ENCODE data around the gene SEC24B. TPM values are rescaled to one million over a fixed set of nuclear protein-coding genes. Genes with fewer than 3 reads are reported as not detected.
"Not testable (repeated sequence)": the region's sequence is repeated elsewhere in the genome, so short reads cannot be mapped to it uniquely, and the experiment has no call there.

The SEC24B gene
- polyA plus RNA-seq, 1 donor from 2014 or later: 20.4 TPM

- H3K4me2 ChIP-seq (ENCODE audit: low read length): no peak overlapping the region
- H2AFZ ChIP-seq (ENCODE audit: low read depth, low read length): no peak overlapping the region
- H3K9ac ChIP-seq (ENCODE audit: low read length): no peak overlapping the region
- no peaks in the 10 kb centered on the region for H3F3A ChIP-seq (ENCODE audit: insufficient read depth, low read length, poor library complexity, severe bottlenecking)
- H3K9me3 ChIP-seq (ENCODE audit: low read length): no peaks in the 10 kb centered on the region
- TF ChIP-seq SMC3 (conservative IDR thresholded peaks at IDR 0.05; ENCODE audit: poor library complexity): no peak
- TF ChIP-seq, protein P1, sequence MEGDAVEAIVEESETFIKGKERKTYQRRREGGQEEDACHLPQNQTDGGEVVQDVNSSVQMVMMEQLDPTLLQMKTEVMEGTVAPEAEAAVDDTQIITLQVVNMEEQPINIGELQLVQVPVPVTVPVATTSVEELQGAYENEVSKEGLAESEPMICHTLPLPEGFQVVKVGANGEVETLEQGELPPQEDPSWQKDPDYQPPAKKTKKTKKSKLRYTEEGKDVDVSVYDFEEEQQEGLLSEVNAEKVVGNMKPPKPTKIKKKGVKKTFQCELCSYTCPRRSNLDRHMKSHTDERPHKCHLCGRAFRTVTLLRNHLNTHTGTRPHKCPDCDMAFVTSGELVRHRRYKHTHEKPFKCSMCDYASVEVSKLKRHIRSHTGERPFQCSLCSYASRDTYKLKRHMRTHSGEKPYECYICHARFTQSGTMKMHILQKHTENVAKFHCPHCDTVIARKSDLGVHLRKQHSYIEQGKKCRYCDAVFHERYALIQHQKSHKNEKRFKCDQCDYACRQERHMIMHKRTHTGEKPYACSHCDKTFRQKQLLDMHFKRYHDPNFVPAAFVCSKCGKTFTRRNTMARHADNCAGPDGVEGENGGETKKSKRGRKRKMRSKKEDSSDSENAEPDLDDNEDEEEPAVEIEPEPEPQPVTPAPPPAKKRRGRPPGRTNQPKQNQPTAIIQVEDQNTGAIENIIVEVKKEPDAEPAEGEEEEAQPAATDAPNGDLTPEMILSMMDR (IDR thresholded peaks at IDR 0.05; ENCODE audit: poor library complexity, severe bottlenecking): no peak
- no peak for TF ChIP-seq EZH2 (IDR thresholded peaks at IDR 0.05; ENCODE audit: borderline replicate concordance, insufficient read depth, low read length, poor library complexity, severe bottlenecking)
- TF ChIP-seq EP300 (conservative IDR thresholded peaks at IDR 0.05; ENCODE audit: poor library complexity, severe bottlenecking): no peak
- no peak for TF ChIP-seq RAD21 (conservative IDR thresholded peaks at IDR 0.05)
- TF ChIP-seq POLR2AphosphoS5 (IDR thresholded peaks at IDR 0.05): no peak
- TF ChIP-seq, protein P2, sequence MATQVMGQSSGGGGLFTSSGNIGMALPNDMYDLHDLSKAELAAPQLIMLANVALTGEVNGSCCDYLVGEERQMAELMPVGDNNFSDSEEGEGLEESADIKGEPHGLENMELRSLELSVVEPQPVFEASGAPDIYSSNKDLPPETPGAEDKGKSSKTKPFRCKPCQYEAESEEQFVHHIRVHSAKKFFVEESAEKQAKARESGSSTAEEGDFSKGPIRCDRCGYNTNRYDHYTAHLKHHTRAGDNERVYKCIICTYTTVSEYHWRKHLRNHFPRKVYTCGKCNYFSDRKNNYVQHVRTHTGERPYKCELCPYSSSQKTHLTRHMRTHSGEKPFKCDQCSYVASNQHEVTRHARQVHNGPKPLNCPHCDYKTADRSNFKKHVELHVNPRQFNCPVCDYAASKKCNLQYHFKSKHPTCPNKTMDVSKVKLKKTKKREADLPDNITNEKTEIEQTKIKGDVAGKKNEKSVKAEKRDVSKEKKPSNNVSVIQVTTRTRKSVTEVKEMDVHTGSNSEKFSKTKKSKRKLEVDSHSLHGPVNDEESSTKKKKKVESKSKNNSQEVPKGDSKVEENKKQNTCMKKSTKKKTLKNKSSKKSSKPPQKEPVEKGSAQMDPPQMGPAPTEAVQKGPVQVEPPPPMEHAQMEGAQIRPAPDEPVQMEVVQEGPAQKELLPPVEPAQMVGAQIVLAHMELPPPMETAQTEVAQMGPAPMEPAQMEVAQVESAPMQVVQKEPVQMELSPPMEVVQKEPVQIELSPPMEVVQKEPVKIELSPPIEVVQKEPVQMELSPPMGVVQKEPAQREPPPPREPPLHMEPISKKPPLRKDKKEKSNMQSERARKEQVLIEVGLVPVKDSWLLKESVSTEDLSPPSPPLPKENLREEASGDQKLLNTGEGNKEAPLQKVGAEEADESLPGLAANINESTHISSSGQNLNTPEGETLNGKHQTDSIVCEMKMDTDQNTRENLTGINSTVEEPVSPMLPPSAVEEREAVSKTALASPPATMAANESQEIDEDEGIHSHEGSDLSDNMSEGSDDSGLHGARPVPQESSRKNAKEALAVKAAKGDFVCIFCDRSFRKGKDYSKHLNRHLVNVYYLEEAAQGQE (IDR thresholded peaks at IDR 0.05; ENCODE audit: borderline replicate concordance): no peak
- no peak for TF ChIP-seq MXI1 (conservative IDR thresholded peaks at IDR 0.05; ENCODE audit: poor library complexity, severe bottlenecking)
- TF ChIP-seq TAF1 (IDR thresholded peaks at IDR 0.05; ENCODE audit: low read depth): no peak
- H3K79me2 ChIP-seq (replicated peaks; ENCODE audit: insufficient read depth, low read length): no peaks in the 10 kb centered on the region
- H3K4me3 ChIP-seq (ENCODE audit: low read length): no peak overlapping the region
- H3K27ac ChIP-seq (ENCODE audit: low read length): no peak overlapping the region
- no peaks in the 10 kb centered on the region for H3K36me3 ChIP-seq (ENCODE audit: insufficient read depth, low read length)
- H3K27me3 ChIP-seq (ENCODE audit: insufficient read depth, low read depth, low read length): no peaks in the 10 kb centered on the region
- H3K9me2 ChIP-seq (ENCODE audit: insufficient read depth, low read length): no peaks in the 10 kb centered on the region
- no peaks in the 10 kb centered on the region for H4K20me1 ChIP-seq (ENCODE audit: insufficient read depth)
These were observed 121.4 kb downstream of the SEC24B start for GRCh38 chr4:109554971-109555370.

DNA sequence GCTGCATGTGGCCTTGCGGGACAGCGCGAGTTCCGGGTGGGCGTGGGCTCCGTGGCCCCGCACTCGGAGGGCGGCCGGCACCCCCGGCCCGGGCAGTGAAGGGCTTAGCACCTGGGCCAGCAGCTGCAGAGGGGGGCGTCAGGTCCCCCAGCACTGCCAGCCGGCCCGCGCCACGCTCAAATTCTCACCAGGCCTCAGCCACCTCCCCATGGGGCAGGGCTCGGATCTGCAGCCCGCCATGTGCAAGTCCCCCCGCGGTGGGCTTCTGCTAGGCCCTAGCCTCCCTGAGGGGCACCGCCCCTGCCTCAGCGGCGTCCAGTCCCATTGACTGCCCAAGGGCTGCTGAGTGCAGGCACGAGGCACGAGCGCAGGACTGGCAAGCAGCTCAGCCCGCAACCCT is 123.8 kb downstream of the SEC24B start:
- H3K79me2 ChIP-seq (replicated peaks; ENCODE audit: insufficient read depth, low read length): no peaks in the 10 kb centered on the region
- no peaks in the 10 kb centered on the region for H3K36me3 ChIP-seq (ENCODE audit: insufficient read depth, low read length)
- no peak overlapping the region for H3K4me2 ChIP-seq (ENCODE audit: low read length)
- H2AFZ ChIP-seq (ENCODE audit: low read depth, low read length): no peak overlapping the region
- no peak overlapping the region for H3K27ac ChIP-seq (ENCODE audit: low read length)
- H3K27me3 ChIP-seq (ENCODE audit: insufficient read depth, low read depth, low read length): peaks cover 8% of the 10 kb centered on the region
- no peak for TF ChIP-seq POLR2AphosphoS5 (IDR thresholded peaks at IDR 0.05)
- TF ChIP-seq TAF1 (IDR thresholded peaks at IDR 0.05; ENCODE audit: low read depth): no peak
- TF ChIP-seq MXI1 (conservative IDR thresholded peaks at IDR 0.05; ENCODE audit: poor library complexity, severe bottlenecking): no peak
- no peak for TF ChIP-seq EZH2 (IDR thresholded peaks at IDR 0.05; ENCODE audit: borderline replicate concordance, insufficient read depth, low read length, poor library complexity, severe bottlenecking)
- no peaks in the 10 kb centered on the region for H3K9me2 ChIP-seq (ENCODE audit: insufficient read depth, low read length)
- no peak overlapping the region for H3K4me3 ChIP-seq (ENCODE audit: low read length)
- no peaks in the 10 kb centered on the region for H3K9me3 ChIP-seq (ENCODE audit: low read length)
- no peaks in the 10 kb centered on the region for H3F3A ChIP-seq (ENCODE audit: insufficient read depth, low read length, poor library complexity, severe bottlenecking)
- H4K20me1 ChIP-seq (ENCODE audit: insufficient read depth): no peaks in the 10 kb centered on the region
- H3K9ac ChIP-seq (ENCODE audit: low read length): no peak overlapping the region

DNA sequence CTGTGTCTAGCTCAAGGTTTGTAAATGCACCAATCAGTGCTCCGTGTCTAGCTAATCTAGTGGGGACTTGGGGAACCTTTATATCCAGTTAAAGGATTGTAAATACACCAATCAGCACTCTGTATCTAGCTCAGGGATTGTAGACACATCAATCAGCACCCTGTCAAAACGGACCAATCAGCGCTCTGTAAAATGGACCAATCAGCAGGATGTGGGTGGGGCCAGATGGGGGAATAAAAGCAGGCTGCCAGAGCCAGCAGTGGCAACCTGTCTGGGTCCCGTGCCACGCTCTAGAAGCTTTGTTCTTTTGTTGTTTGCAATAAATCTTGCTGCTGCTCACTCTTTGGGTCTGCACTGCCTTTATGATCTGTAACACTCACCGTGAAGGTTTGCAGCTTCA is 124.5 kb downstream of the SEC24B start:
- H2AFZ ChIP-seq (ENCODE audit: low read depth, low read length); H3K4me3 ChIP-seq (ENCODE audit: low read length); H3K9ac ChIP-seq (ENCODE audit: low read length); H3K9me2 ChIP-seq (ENCODE audit: insufficient read depth, low read length); H3F3A ChIP-seq (ENCODE audit: insufficient read depth, low read length, poor library complexity, severe bottlenecking); H4K20me1 ChIP-seq (ENCODE audit: insufficient read depth); H3K36me3 ChIP-seq (ENCODE audit: insufficient read depth, low read length); H3K27me3 ChIP-seq (ENCODE audit: insufficient read depth, low read depth, low read length); H3K27ac ChIP-seq (ENCODE audit: low read length); H3K9me3 ChIP-seq (ENCODE audit: low read length); H3K79me2 ChIP-seq (replicated peaks; ENCODE audit: insufficient read depth, low read length); H3K4me2 ChIP-seq (ENCODE audit: low read length): not testable (repeated sequence)
